ENCODE data around the gene ABHD2.
"Not testable (repeated sequence)": the region's sequence is repeated elsewhere in the genome, so short reads cannot be mapped to it uniquely, and the experiment has no call there.

The ABHD2 gene

GRCh38 chr15:89230277-89230676 is 142.0 kb downstream of the ABHD2 start:
- no peak for TF ChIP-seq CTCF (IDR thresholded peaks at IDR 0.05; ENCODE audit: extremely low read depth, insufficient read depth, missing control alignments)
- no peak for DNase-seq (ENCODE audit: low spot score)
- in situ Hi-C loops (cut with MboI; ENCODE audit: low pct_unique_long_range_greater_than_20kb, low sequenced_read_pairs, unreplicated experiment): no loop called here

GRCh38 chr15:89231832-89232231 is 143.6 kb downstream of the ABHD2 start:
- in situ Hi-C loops (cut with MboI; ENCODE audit: low pct_unique_long_range_greater_than_20kb, low sequenced_read_pairs, unreplicated experiment): no loop called here
- TF ChIP-seq CTCF (IDR thresholded peaks at IDR 0.05; ENCODE audit: extremely low read depth, insufficient read depth, missing control alignments): no peak
- DNase-seq (ENCODE audit: low spot score): no peak

- DNase-seq (ENCODE audit: low spot score); in situ Hi-C loops (cut with MboI; ENCODE audit: low pct_unique_long_range_greater_than_20kb, low sequenced_read_pairs, unreplicated experiment): not testable (repeated sequence)
These were observed 151.9 kb downstream of the ABHD2 start for GRCh38 chr15:89239883-89240810.

GRCh38 chr15:89243046-89243690 is 154.9 kb downstream of the ABHD2 start:
- no peak for TF ChIP-seq CTCF (IDR thresholded peaks at IDR 0.05; ENCODE audit: extremely low read depth, insufficient read depth, missing control alignments)
- DNase-seq (ENCODE audit: low spot score): no peak
- in situ Hi-C loops (cut with MboI; ENCODE audit: low pct_unique_long_range_greater_than_20kb, low sequenced_read_pairs, unreplicated experiment): no loop called here

- in situ Hi-C loops (cut with MboI; ENCODE audit: low pct_unique_long_range_greater_than_20kb, low sequenced_read_pairs, unreplicated experiment): no loop called here
- peak; percentile 70 for TF ChIP-seq CTCF (IDR thresholded peaks at IDR 0.05; ENCODE audit: extremely low read depth, insufficient read depth, missing control alignments)
- DNase-seq (ENCODE audit: low spot score): peak; percentile 93
These were observed 155.7 kb downstream of the ABHD2 start, which contains the start of gene FANCI for GRCh38 chr15:89243691-89244573. Gene FANCI (plus strand): TSS chr15:89243979. CDS start chr15:89247648, 3,669 bp downstream.

GRCh38 chr15:89244574-89244903 is 156.3 kb downstream of the ABHD2 start:
- no peak for DNase-seq (ENCODE audit: low spot score)
- in situ Hi-C loops (cut with MboI; ENCODE audit: low pct_unique_long_range_greater_than_20kb, low sequenced_read_pairs, unreplicated experiment): no loop called here

More at GRCh38 chr15:89244574-89244903, 156.3 kb downstream of the ABHD2 start:
- TF ChIP-seq CTCF (IDR thresholded peaks at IDR 0.05; ENCODE audit: extremely low read depth, insufficient read depth, missing control alignments): no peak

All from GM13977 (cell line).